Measurements from ENCODE around the gene VPS39.

The VPS39 gene

GRCh38 chr15:42159381-42160015, 48.6 kb downstream of the VPS39 start:
- no peak for TF ChIP-seq FOXK2 (IDR thresholded peaks at IDR 0.05)
- no peak for TF ChIP-seq ZNF384 (IDR thresholded peaks at IDR 0.05)
- no peak for TF ChIP-seq ARNT (IDR thresholded peaks at IDR 0.05)
- no peak for TF ChIP-seq ELF4 (IDR thresholded peaks at IDR 0.05)
- no peak for TF ChIP-seq NFRKB (IDR thresholded peaks at IDR 0.05)
- no peak for TF ChIP-seq SP1 (IDR thresholded peaks at IDR 0.05)
- no peak for TF ChIP-seq FOXA1 (IDR thresholded peaks at IDR 0.05)
- TF ChIP-seq, protein P1, sequence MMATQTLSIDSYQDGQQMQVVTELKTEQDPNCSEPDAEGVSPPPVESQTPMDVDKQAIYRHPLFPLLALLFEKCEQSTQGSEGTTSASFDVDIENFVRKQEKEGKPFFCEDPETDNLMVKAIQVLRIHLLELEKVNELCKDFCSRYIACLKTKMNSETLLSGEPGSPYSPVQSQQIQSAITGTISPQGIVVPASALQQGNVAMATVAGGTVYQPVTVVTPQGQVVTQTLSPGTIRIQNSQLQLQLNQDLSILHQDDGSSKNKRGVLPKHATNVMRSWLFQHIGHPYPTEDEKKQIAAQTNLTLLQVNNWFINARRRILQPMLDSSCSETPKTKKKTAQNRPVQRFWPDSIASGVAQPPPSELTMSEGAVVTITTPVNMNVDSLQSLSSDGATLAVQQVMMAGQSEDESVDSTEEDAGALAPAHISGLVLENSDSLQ (IDR thresholded peaks at IDR 0.05): no peak
- no peak for TF ChIP-seq CTBP1 (IDR thresholded peaks at IDR 0.05; ENCODE audit: borderline replicate concordance)
- no peak for TF ChIP-seq BHLHE40 (IDR thresholded peaks at IDR 0.05; ENCODE audit: borderline replicate concordance)
- TF ChIP-seq HDGF (IDR thresholded peaks at IDR 0.05; ENCODE audit: borderline replicate concordance): no peak
- TF ChIP-seq SUZ12 (IDR thresholded peaks at IDR 0.05): no peak
- no peak for TF ChIP-seq L3MBTL2 (conservative IDR thresholded peaks at IDR 0.05)
- TF ChIP-seq LEF1 (IDR thresholded peaks at IDR 0.05; ENCODE audit: borderline replicate concordance): no peak
- TF ChIP-seq TARDBP (IDR thresholded peaks at IDR 0.05): no peak
- TF ChIP-seq FOXM1 (IDR thresholded peaks at IDR 0.05; ENCODE audit: borderline replicate concordance): no peak
- ChIA-PET CTCF (no interaction called here), POLR2A (no interaction called here)
- no peak for DNase-seq (ENCODE audit: extremely low spot score)

DNA sequence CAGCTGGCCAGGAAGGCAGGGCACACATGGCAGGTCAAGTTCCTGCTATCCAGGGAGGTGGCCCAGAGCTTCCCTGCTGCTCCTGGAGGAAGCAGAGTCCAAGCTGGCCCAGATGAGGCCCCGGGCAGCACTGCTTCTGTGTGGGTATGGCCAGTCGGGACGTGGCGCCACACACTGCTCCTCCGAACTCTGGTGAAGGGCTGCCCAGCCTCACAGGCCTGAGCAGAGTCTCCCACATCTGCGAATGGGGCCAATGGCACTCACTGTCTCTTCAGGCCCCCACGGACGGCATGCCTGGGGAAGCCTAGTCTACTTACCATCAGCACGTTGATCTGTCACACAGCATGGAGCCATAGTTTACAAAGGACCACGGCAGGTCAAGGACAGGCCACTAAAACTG, 49.2 kb downstream of the VPS39 start:
- ChIA-PET CTCF (no interaction called here), POLR2A (no interaction called here)
- DNase-seq (ENCODE audit: extremely low spot score): no peak
- TF ChIP-seq ARNT (IDR thresholded peaks at IDR 0.05) (no peak), LEF1 (IDR thresholded peaks at IDR 0.05; ENCODE audit: borderline replicate concordance) (no peak), TARDBP (IDR thresholded peaks at IDR 0.05) (no peak), BHLHE40 (IDR thresholded peaks at IDR 0.05; ENCODE audit: borderline replicate concordance) (no peak), L3MBTL2 (conservative IDR thresholded peaks at IDR 0.05) (no peak), ZNF384 (IDR thresholded peaks at IDR 0.05) (no peak), FOXA1 (IDR thresholded peaks at IDR 0.05) (no peak), NFRKB (IDR thresholded peaks at IDR 0.05) (no peak), FOXM1 (IDR thresholded peaks at IDR 0.05; ENCODE audit: borderline replicate concordance) (no peak), SUZ12 (IDR thresholded peaks at IDR 0.05) (no peak), ELF4 (IDR thresholded peaks at IDR 0.05) (no peak), HDGF (IDR thresholded peaks at IDR 0.05; ENCODE audit: borderline replicate concordance) (no peak), FOXK2 (IDR thresholded peaks at IDR 0.05) (no peak), SP1 (IDR thresholded peaks at IDR 0.05) (no peak), CTBP1 (IDR thresholded peaks at IDR 0.05; ENCODE audit: borderline replicate concordance) (no peak)
- TF ChIP-seq, protein P1 (IDR thresholded peaks at IDR 0.05): no peak

GRCh38 chr15:42157981-42158765, 49.9 kb downstream of the VPS39 start:
- CTCF ChIA-PET: no interaction called here
- DNase-seq (ENCODE audit: extremely low spot score): no peak
- TF ChIP-seq L3MBTL2 (conservative IDR thresholded peaks at IDR 0.05) (no peak), SUZ12 (IDR thresholded peaks at IDR 0.05) (no peak), BHLHE40 (IDR thresholded peaks at IDR 0.05; ENCODE audit: borderline replicate concordance) (no peak), NFRKB (IDR thresholded peaks at IDR 0.05) (no peak), FOXK2 (IDR thresholded peaks at IDR 0.05) (no peak), SP1 (IDR thresholded peaks at IDR 0.05) (no peak), CTBP1 (IDR thresholded peaks at IDR 0.05; ENCODE audit: borderline replicate concordance) (no peak), ELF4 (IDR thresholded peaks at IDR 0.05) (no peak), FOXM1 (IDR thresholded peaks at IDR 0.05; ENCODE audit: borderline replicate concordance) (no peak), ZNF384 (IDR thresholded peaks at IDR 0.05) (no peak), HDGF (IDR thresholded peaks at IDR 0.05; ENCODE audit: borderline replicate concordance) (no peak), ARNT (IDR thresholded peaks at IDR 0.05) (no peak), LEF1 (IDR thresholded peaks at IDR 0.05; ENCODE audit: borderline replicate concordance) (no peak), FOXA1 (IDR thresholded peaks at IDR 0.05) (no peak), TARDBP (IDR thresholded peaks at IDR 0.05) (no peak)
- TF ChIP-seq, protein P1 (IDR thresholded peaks at IDR 0.05): no peak
- POLR2A ChIA-PET: no interaction called here

DNA sequence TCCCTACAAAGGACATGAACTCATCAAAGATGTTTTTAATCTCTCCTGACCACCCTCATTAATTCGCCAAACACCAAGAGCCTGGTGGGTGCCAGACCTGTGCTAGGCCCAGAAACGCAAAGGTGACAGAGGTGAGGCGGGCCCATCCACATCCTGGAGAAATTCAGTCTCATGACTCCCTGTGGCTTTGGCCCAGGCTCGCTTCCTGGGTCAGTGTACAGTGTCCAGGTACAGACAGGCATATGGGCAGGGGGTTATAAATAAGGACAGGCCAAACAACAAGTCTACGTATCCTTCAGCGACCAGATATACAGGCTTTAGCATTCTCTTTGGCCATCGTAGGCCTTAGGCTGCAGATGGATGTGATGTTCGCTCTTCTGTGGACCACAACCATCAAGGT, 50.7 kb downstream of the VPS39 start:
- ChIA-PET CTCF (no interaction called here), POLR2A (no interaction called here)
- no peak for TF ChIP-seq FOXA1 (IDR thresholded peaks at IDR 0.05)
- no peak for TF ChIP-seq ARNT (IDR thresholded peaks at IDR 0.05)
- no peak for DNase-seq (ENCODE audit: extremely low spot score)

DNA sequence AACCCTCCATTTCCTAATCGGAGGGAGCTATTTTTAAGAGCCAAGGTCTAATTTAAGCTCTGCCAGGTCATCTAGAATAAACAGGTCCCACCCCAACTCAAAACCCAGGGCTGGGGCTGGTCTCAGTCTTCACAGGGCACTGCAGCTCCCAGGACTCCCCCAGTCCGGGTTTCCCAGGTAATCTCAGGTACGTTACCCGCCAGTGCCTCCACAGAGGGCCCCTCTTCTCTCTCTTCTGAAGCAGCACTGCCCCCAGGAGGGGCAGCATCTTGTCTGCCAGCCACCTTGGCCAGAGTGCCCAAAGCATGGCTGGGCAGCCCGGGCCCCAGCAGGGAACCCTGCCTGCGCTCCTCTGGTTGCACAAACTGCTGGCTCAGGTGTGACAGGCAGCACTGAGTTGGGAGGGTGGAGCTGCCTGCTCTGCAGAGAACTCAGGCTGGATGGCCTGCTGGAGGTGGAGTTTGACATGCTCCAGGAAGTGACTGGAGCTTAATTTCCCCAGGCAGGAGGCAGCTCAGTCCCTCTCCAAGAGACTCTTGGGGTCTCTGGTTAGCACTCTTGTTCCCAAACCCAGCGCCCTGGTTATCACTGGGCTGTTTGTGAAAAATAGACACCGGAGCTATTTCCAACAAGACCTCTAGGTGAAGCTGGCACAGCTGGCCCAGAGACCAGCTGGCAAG, 51.7 kb downstream of the VPS39 start, which contains the start of gene PLA2G4F:
Gene PLA2G4F, minus strand, starts transcription at position 394 of the 680 bp plus-strand sequence. Its CDS starts 87 bp downstream, at position 307.
- CTCF ChIA-PET: no interaction called here
- TF ChIP-seq SP1 (IDR thresholded peaks at IDR 0.05) (no peak), BHLHE40 (IDR thresholded peaks at IDR 0.05; ENCODE audit: borderline replicate concordance) (no peak), FOXM1 (IDR thresholded peaks at IDR 0.05; ENCODE audit: borderline replicate concordance) (no peak), FOXA1 (IDR thresholded peaks at IDR 0.05) (no peak), ARNT (IDR thresholded peaks at IDR 0.05) (no peak), ZNF384 (IDR thresholded peaks at IDR 0.05) (no peak), TARDBP (IDR thresholded peaks at IDR 0.05) (no peak), NFRKB (IDR thresholded peaks at IDR 0.05) (no peak), L3MBTL2 (conservative IDR thresholded peaks at IDR 0.05) (no peak), FOXK2 (IDR thresholded peaks at IDR 0.05) (no peak), ELF4 (IDR thresholded peaks at IDR 0.05) (no peak), LEF1 (IDR thresholded peaks at IDR 0.05; ENCODE audit: borderline replicate concordance) (no peak)
- DNase-seq (ENCODE audit: extremely low spot score): no peak
- POLR2A ChIA-PET: interaction anchor here (0.9 kb wide), 1 partner anchor 184 kb away, joined by 3 read pairs; the partner anchor contains the start of gene EHD4

Data from HEK293T (cell line).